Neural progenitor cell (in vitro differentiated cells): Measurements from ENCODE around the gene MINDY4. TPM values are rescaled to one million over a fixed set of nuclear protein-coding genes. Genes with fewer than 3 reads are reported as not detected.

Experiments
- DNase-seq: peaks from one replicate; pipeline ENCODE4 v3.0.0-alpha.2; 2016; ENCODE audit warnings: low spot score
- H2AFZ ChIP-seq: fragments of 200-600 bp; sonication (generic); replicated peaks from 2 replicates; pipeline ENCODE4 v1.6.1; 2016; ENCODE audit warnings: antibody characterized with exemption
- H3F3A ChIP-seq: fragments of 200-600 bp; sonication (generic); 2 replicates; pipeline ENCODE4 v1.6.1; 2016; ENCODE audit warnings: antibody characterized with exemption, low read depth
- H3K27ac ChIP-seq: fragments of 200-600 bp; sonication (generic); 2 replicates; pipeline ENCODE4 v1.5.1; 2016; ENCODE audit warnings: mild to moderate bottlenecking
- H3K27me3 ChIP-seq: fragments of 200-600 bp; sonication (generic); 2 replicates; pipeline ENCODE4 v1.6.1; 2016; ENCODE audit warnings: mild to moderate bottlenecking, moderate library complexity
- H3K36me3 ChIP-seq: fragments of 200-600 bp; sonication (generic); 2 replicates; pipeline ENCODE4 v1.5.1; 2016
- H3K4me1 ChIP-seq: fragments of 200-600 bp; sonication (generic); 2 replicates; pipeline ENCODE4 v1.6.1; 2016; ENCODE audit warnings: mixed run types
- H3K4me2 ChIP-seq: fragments of 200-600 bp; sonication (generic); 2 replicates; pipeline ENCODE4 v1.6.1; 2016
- H3K4me3 ChIP-seq: fragments of 200-600 bp; sonication (generic); 2 replicates; pipeline ENCODE4 v1.5.1; 2016
- H3K79me2 ChIP-seq: fragments of 200-600 bp; sonication (generic); 2 replicates; pipeline ENCODE4 v1.6.1; 2016; ENCODE audit warnings: low read depth
- H3K9ac ChIP-seq: fragments of 200-600 bp; sonication (generic); 2 replicates; pipeline ENCODE4 v1.6.1; 2016
- H3K9me3 ChIP-seq: fragments of 200-600 bp; sonication (generic); 2 replicates; pipeline ENCODE4 v1.5.1; 2016; ENCODE audit warnings: low read depth
- H4K20me1 ChIP-seq: fragments of 200-600 bp; sonication (generic); 2 replicates; pipeline ENCODE4 v1.6.1; 2016; ENCODE audit warnings: low read depth
- H3K27ac Mint-ChIP-seq: 3 replicates; pipeline ENCODE4 v1.8.0; 2021; ENCODE audit warnings: mixed read lengths
- H3K27me3 Mint-ChIP-seq: 2 replicates; pipeline ENCODE4 v1.8.0; 2022; ENCODE audit warnings: low read depth, mild to moderate bottlenecking, inconsistent platforms, moderate library complexity, mixed read lengths; ENCODE audit not compliant: insufficient read depth
- H3K36me3 Mint-ChIP-seq: 3 replicates; pipeline ENCODE4 v1.8.0; 2021; ENCODE audit warnings: mixed read lengths
- H3K4me1 Mint-ChIP-seq: 3 replicates; pipeline ENCODE4 v1.8.0; 2021; ENCODE audit warnings: mixed read lengths
- H3K4me3 Mint-ChIP-seq: 3 replicates; pipeline ENCODE4 v1.8.0; 2021; ENCODE audit warnings: mild to moderate bottlenecking, moderate library complexity, mixed read lengths
- H3K9me3 Mint-ChIP-seq: 3 replicates; pipeline ENCODE4 v1.8.0; 2020; ENCODE audit warnings: mixed read lengths
- EZH2 ChIP-seq: fragments of 200-600 bp; sonication (generic); IDR thresholded peaks from 2 replicates; pipeline ENCODE4 v1.6.1; 2017; ENCODE audit warnings: antibody characterized with exemption, mild to moderate bottlenecking, moderate library complexity
- EZH2phosphoT487 ChIP-seq: fragments of 200-600 bp; sonication (generic); IDR thresholded peaks from 2 replicates; pipeline ENCODE4 v1.6.1; 2017; ENCODE audit warnings: antibody characterized with exemption
- total RNA-seq: library from RNA; depleted of rRNA; stranded (reverse); fragments of >200 nt; gene quantifications from 2 replicates; pipeline ENCODE4 v1.2.3, GENCODE V29; 2015; ENCODE audit warnings: low replicate concordance
- TF ChIP-seq, protein P1 (sequence below): fragments of 200-600 bp; sonication (generic); IDR thresholded peaks from 2 replicates; pipeline ENCODE4 v1.5.1; 2017; ENCODE audit warnings: antibody characterized with exemption, mild to moderate bottlenecking

Gene MINDY4
- total RNA-seq, 1 donor from 2014 or later: 5.9 TPM

DNA sequence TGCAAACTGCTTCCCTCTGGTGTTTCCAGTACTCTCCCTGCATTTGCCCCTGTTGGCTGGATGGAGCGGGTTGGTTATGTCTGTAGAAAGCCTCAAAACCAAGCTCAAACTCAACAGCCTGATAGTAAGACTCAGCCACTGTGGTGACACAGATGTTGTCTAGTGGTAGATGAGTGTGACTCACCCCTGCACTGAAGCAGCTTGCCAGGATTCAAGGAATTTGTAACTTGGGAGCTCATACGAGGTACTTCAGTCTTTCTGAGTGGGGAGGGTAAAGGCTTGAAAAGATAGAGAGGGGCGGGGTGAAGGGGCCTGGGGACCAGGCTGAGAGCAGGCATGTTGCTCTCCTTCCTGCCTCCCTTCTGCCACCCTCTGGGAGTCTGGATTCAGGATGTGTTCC lies 117.5 kb downstream of the MINDY4 start:
- Histone ChIP-seq H3K79me2 (no peaks in the 10 kb centered on the region), H3K27ac (no peak overlapping the region), H3K27me3 (no peaks in the 10 kb centered on the region), H3K9me3 (no peaks in the 10 kb centered on the region), H2AFZ (no peak overlapping the region), H3K9ac (no peak overlapping the region), H3K4me1 (peaks cover 20% of the 10 kb centered on the region), H3F3A (peaks cover 16% of the 10 kb centered on the region), H3K4me3 (no peak overlapping the region), H3K4me2 (no peak overlapping the region), H4K20me1 (no peaks in the 10 kb centered on the region), H3K36me3 (no peaks in the 10 kb centered on the region)
- Mint-ChIP-seq H3K36me3 (no peaks in the 10 kb centered on the region), H3K27ac (no peak overlapping the region), H3K4me1 (peaks cover 28% of the 10 kb centered on the region), H3K4me3 (no peak overlapping the region), H3K27me3 (peaks cover 7% of the 10 kb centered on the region), H3K9me3 (no peaks in the 10 kb centered on the region)
- TF ChIP-seq EZH2phosphoT487 (no peak), EZH2 (no peak)
- TF ChIP-seq, protein P1, sequence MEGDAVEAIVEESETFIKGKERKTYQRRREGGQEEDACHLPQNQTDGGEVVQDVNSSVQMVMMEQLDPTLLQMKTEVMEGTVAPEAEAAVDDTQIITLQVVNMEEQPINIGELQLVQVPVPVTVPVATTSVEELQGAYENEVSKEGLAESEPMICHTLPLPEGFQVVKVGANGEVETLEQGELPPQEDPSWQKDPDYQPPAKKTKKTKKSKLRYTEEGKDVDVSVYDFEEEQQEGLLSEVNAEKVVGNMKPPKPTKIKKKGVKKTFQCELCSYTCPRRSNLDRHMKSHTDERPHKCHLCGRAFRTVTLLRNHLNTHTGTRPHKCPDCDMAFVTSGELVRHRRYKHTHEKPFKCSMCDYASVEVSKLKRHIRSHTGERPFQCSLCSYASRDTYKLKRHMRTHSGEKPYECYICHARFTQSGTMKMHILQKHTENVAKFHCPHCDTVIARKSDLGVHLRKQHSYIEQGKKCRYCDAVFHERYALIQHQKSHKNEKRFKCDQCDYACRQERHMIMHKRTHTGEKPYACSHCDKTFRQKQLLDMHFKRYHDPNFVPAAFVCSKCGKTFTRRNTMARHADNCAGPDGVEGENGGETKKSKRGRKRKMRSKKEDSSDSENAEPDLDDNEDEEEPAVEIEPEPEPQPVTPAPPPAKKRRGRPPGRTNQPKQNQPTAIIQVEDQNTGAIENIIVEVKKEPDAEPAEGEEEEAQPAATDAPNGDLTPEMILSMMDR: no peak
- DNase-seq: no peak

DNA sequence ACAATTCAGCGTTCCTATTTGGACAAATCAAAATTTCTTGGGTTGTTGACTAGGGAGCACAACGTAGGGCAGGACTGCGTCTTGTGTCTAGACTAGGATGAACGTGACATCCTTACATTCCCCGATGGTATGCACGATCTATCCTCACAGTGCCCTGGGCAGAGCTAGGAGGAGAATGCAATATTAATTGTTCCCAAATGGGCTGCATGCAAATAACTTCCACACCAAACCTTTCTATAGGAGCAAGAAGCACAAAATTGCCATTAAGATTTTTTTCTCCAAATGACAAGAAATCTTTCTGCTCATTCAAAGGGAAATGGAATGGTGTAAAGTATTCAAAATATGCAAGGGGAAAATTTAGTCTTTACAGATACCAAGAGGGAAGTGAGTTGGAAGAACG lies 119.0 kb downstream of the MINDY4 start:
- Histone ChIP-seq H3K79me2 (no peaks in the 10 kb centered on the region), H3K4me3 (no peak overlapping the region), H3K4me1 (peaks cover 20% of the 10 kb centered on the region), H3K9ac (no peak overlapping the region), H3K36me3 (no peaks in the 10 kb centered on the region), H2AFZ (no peak overlapping the region), H3F3A (peaks cover 16% of the 10 kb centered on the region), H3K27me3 (no peaks in the 10 kb centered on the region), H3K4me2 (no peak overlapping the region), H3K9me3 (no peaks in the 10 kb centered on the region), H3K27ac (no peak overlapping the region), H4K20me1 (no peaks in the 10 kb centered on the region)
- TF ChIP-seq, protein P1: no peak
- no peak for TF ChIP-seq EZH2phosphoT487
- TF ChIP-seq EZH2: no peak
- Mint-ChIP-seq H3K36me3 (no peaks in the 10 kb centered on the region), H3K4me3 (no peak overlapping the region), H3K9me3 (no peaks in the 10 kb centered on the region), H3K4me1 (peaks cover 16% of the 10 kb centered on the region), H3K27ac (no peak overlapping the region), H3K27me3 (peaks cover 4% of the 10 kb centered on the region)
- DNase-seq: no peak

DNA sequence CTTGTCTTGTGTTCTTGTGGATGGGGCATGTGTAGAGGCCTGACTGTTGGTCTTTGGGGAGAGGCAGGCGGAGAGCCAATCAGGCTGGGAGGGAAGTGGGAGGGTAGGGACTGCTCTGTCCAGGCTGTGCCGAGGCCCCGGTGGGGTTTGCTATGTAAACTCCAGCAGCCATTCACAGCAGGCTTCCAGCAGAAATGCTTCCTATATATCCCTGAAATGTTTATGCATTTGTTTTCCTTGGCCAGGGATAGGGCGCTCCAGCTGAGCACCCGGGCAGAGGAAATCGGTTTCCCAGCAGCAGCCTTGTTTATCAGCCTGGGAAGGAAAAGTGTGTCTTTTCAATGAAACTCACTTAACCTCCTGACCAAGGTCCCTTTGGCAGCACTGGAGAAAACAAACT lies 122.1 kb downstream of the MINDY4 start:
- Mint-ChIP-seq H3K27me3 (peaks cover 3% of the 10 kb centered on the region), H3K36me3 (no peaks in the 10 kb centered on the region), H3K27ac (no peak overlapping the region), H3K4me1 (peaks cover 19% of the 10 kb centered on the region), H3K9me3 (no peaks in the 10 kb centered on the region), H3K4me3 (no peak overlapping the region)
- TF ChIP-seq, protein P1: no peak
- TF ChIP-seq EZH2 (no peak), EZH2phosphoT487 (no peak)
- Histone ChIP-seq H3K27me3 (no peaks in the 10 kb centered on the region), H2AFZ (no peak overlapping the region), H3F3A (peaks cover 2% of the 10 kb centered on the region), H3K36me3 (no peaks in the 10 kb centered on the region), H4K20me1 (no peaks in the 10 kb centered on the region), H3K9me3 (no peaks in the 10 kb centered on the region), H3K79me2 (no peaks in the 10 kb centered on the region), H3K4me3 (no peak overlapping the region), H3K4me2 (no peak overlapping the region), H3K4me1 (peaks cover 5% of the 10 kb centered on the region), H3K27ac (no peak overlapping the region), H3K9ac (no peak overlapping the region)
- no peak for DNase-seq
